Measurements from ENCODE around the gene SPDYC. TPM values are rescaled to one million over a fixed set of nuclear protein-coding genes. Genes with fewer than 3 reads are reported as not detected.
"Not testable (repeated sequence)": the region's sequence is repeated elsewhere in the genome, so short reads cannot be mapped to it uniquely, and the experiment has no call there.

The SPDYC gene
- total and polyA plus RNA-seq, 9 of the 15 experiments (the other 6 are each of a cell fraction or from before 2014, with no cell fraction given), result 4.4 to 18.8 (median 9.2) TPM

- H3K9me1 ChIP-seq (ENCODE audit: control insufficient read depth, insufficient read depth, low read length); H3K27me3 ChIP-seq (ENCODE audit: control insufficient read depth in 2 of 2, insufficient read depth in 2 of 2, low read length in 2 of 2); intact Hi-C loops (cut with micrococcal nuclease); H3K36me3 ChIP-seq (ENCODE audit: control insufficient read depth, insufficient read depth, low read length); ATAC-seq; BruUV-seq (replicated peaks); H3K9me3 ChIP-seq (replicated peaks; ENCODE audit: control insufficient read depth, insufficient read depth, low read depth, low read length); H3K4me3 ChIP-seq; CTCF ChIA-PET (ENCODE audit: low intra/inter-chr PET ratio); H4K20me1 ChIP-seq (replicated peaks; ENCODE audit: control insufficient read depth, insufficient read depth, low read length); H3K79me2 ChIP-seq (ENCODE audit: control insufficient read depth, insufficient read depth, low read length); in situ Hi-C loops (cut with MboI); TF ChIP-seq ATF1, NR4A1 (CRISPR knock-in tag; IDR thresholded peaks at IDR 0.05): not testable (repeated sequence)
- Histone ChIP-seq H3K4me1 (replicated peaks in 1 of 2; ENCODE audit: control insufficient read depth in 2 of 2, insufficient read depth in 2 of 2, low read length in 2 of 2) (peaks cover 33 to 38% of the 10 kb centered on the region in 2 experiments), H3K9ac (ENCODE audit: insufficient read depth in 1 of 2, low read depth in 2 of 2, low read length in 2 of 2) (peak overlapping the region; percentile 18 to 39; a peak in 1 of 4 replicates), H3K27ac (ENCODE audit: extremely low read depth, low read depth, low read length) (peak overlapping the region; percentile 62; the same call in 2 of the 3 replicates), H2AFZ (ENCODE audit: low read depth, low read length) (peak overlapping the region; percentile 77), H3K4me2 (ENCODE audit: insufficient read depth, low read length) (peak overlapping the region; percentile 58)
- FAIRE-seq (peak; percentile 92), DNase-seq (ENCODE audit: extremely low read depth in 1 of 4, low spot score in 3 of 4) (peak in 2 of 4 experiments; percentile 32 to 71)
- WGBS (ENCODE audit: insufficient coverage, low coverage, missing lambda C conversion rate), result 13% methylated on average over 2 of the region's 2 CpGs
- POLR2A ChIA-PET, result interaction anchor here (0.6 to 1.9 kb wide), 6 partner anchors 11 to 303 kb away, joined by 3 to 8 read pairs (median 3); partner anchors contain the start of genes FAU and MRPL49
- TF ChIP-seq ATF1 (tag; IDR thresholded peaks at IDR 0.05) (peak; percentile 12; the same call in 1 of the 2 replicates), HDAC1 (IDR thresholded peaks at IDR 0.05) (0 out of 4 replicates have a peak, but pooled peaks of 1 of the 2 experiments have one; percentile 42), NFRKB (IDR thresholded peaks at IDR 0.05; ENCODE audit: low read depth) (peak; percentile 64), ZBTB11 (CRISPR knock-in tag; IDR thresholded peaks at IDR 0.05) (0 out of 6 replicates have a peak, but pooled peaks of 1 of the 3 experiments have one; percentile 21), KDM5B (IDR thresholded peaks at IDR 0.05; ENCODE audit: insufficient replicate concordance, low read depth, low read length) (peak; percentile 33), VEZF1 (CRISPR knock-in tag; IDR thresholded peaks at IDR 0.05) (0 out of 2 replicates have a peak, but pooled peaks have one; percentile 19), YY1 (IDR thresholded peaks at IDR 0.05; ENCODE audit: borderline replicate concordance in 1 of 3, control insufficient read depth in 1 of 3, extremely low read depth in 1 of 3, insufficient read depth in 3 of 3, insufficient read length in 1 of 3, insufficient replicate concordance in 2 of 3, low read depth in 1 of 3, low read length in 2 of 3) (peak in 1 of 3 experiments; percentile 62), MAX (CRISPR knock-in tag; IDR thresholded peaks at IDR 0.05) (peak; percentile 28; the same call in 1 of the 2 replicates), ATF7 (IDR thresholded peaks at IDR 0.05) (peak; percentile 44; the same call in 1 of the 2 replicates), NRF1 (conservative IDR thresholded peaks at IDR 0.05 in 1 of 2, IDR thresholded peaks at IDR 0.05 in 1 of 2) (peak; percentile 68 to 69), FOXP1 (CRISPR knock-in tag; IDR thresholded peaks at IDR 0.05) (0 out of 2 replicates have a peak, but pooled peaks have one; percentile 39), L3MBTL2 (IDR thresholded peaks at IDR 0.05) (peak; percentile 51), NR4A1 (tag; IDR thresholded peaks at IDR 0.05) (0 out of 2 replicates have a peak, but pooled peaks have one; percentile 17), ILF3 (IDR thresholded peaks at IDR 0.05; ENCODE audit: borderline replicate concordance) (0 out of 2 replicates have a peak, but pooled peaks have one; percentile 12)
These were observed 4.6 kb downstream of the SPDYC start for GRCh38 chr11:65174571-65175010.
